RCC 7860 (cell line): ENCODE data around the gene IGFBP4.
A peak's percentile ranks its signal among the peaks of the same experiment; 100 is the strongest.

Experiments
- DNase-seq: peaks from one replicate; pipeline ENCODE4 v3.0.0-alpha.2; 2015; ENCODE audit warnings: low spot score
- FAIRE-seq: peaks from 2 replicates; lab custom pipeline; 2012; peaks lifted over from hg19 to GRCh38; lab: Jason Lieb, UNC

Gene IGFBP4

DNA sequence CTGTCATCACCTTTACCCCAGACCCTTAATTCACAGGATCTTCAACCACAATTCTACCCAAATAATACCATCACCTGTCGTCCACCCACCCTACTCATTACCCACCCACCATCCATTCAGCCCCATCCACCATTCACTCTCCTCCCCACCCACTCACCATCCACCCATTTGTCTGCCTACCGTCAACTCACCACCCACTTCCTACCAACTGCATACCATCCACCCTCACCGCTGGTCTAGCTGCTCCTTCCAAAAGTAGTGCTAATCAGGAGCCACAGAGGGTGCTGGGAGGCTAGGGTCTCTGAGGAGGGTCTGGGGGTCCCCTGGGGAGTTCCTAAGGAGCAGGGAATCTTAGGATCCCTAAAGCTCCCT lies 12.0 kb upstream of the IGFBP4 start:
- DNase-seq (no peak), FAIRE-seq (no peak)

DNA sequence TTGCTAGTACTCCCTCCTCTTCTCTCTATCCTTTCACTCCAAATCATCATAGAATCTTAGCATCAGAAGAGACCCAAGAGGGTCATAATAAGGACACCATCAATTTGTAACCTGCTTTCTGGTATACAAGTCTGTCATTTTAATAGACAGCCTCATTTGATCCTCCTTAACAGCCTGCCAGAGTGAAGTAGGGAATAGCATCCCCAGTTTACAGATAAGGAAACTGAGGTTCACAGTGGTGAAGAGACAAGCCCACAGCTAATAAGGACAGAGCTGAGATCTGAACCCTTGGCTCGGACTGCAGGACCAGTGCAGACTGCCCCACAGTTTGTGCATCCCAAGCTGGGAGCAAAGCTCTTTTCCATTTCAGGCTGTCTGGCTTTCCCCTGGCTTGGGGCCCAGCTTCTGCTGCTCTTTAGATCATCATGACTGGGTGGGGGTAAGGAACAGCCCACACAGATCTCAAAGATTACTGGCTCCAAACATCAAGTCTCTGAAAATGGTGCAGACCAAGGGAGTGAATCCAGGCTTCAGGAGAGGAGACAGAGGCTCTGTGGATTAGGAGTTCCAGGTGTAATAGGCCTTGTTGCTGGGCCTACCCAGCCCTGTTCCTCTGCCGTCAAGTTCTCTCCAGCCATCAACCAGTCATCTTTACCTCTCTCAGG lies 10.3 kb upstream of the IGFBP4 start:
- no peak for FAIRE-seq
- no peak for DNase-seq

DNA sequence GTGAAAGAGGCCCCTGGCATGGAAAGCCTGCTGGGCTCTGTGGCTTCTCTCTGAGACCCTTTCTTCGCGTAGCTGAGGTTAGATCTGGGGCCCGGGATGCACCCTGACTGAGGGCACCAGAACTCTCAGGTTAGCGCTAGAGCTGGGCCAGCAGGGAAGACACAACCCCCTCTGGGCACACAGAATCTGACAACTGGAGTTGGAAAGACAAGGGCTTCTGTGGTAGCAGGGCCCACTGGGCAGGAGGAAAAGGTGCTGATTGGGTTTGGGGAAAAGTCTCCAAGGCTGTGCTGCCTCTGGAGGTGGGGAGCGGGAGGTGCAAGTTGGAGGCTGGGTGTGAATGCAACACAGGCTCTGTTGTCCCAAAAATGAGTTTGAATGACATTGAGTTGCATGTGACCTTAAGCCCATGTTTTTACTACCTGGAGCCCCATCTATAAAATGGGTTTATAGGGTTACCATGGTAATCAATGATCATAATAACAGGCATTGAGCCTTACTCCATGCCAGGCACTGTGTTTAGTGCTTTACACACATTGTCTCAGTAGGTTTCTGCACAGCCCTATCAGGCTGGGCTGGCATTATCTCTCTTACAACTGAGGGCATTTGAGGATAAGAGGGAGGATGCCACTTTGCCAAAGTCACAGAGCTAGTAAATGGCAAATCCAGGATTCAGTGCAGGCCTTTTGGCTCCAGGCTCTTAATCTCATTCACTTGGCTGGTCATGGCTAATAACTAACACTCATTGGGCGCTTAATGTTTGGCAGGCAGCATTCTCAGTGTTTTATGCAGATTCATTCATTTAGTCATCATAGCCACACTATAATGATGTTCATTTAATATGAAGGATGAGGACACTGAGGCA lies 9.5 kb upstream of the IGFBP4 start:
- DNase-seq (no peak), FAIRE-seq (no peak)

DNA sequence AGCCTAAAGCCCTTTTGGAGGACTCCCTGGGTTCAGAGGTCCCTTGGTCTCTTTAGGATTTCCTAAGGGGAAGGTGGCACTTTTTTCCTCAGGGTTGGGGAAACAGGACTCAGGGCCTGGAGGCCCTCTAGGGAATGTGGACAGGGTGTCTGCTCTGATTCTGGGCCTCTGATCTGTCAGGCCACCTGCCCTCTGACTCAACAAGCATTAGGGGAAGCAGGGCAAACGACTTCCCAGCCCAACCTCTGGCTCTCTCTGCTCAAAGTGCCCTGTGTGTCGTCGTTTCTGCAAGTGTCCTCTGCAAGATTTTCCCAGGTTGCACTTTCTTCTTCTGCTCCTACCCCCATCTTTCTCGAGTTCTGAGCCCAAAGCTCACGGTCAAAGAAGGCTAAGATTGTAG lies 6.6 kb upstream of the IGFBP4 start:
- FAIRE-seq (no peak), DNase-seq (no peak)

DNA sequence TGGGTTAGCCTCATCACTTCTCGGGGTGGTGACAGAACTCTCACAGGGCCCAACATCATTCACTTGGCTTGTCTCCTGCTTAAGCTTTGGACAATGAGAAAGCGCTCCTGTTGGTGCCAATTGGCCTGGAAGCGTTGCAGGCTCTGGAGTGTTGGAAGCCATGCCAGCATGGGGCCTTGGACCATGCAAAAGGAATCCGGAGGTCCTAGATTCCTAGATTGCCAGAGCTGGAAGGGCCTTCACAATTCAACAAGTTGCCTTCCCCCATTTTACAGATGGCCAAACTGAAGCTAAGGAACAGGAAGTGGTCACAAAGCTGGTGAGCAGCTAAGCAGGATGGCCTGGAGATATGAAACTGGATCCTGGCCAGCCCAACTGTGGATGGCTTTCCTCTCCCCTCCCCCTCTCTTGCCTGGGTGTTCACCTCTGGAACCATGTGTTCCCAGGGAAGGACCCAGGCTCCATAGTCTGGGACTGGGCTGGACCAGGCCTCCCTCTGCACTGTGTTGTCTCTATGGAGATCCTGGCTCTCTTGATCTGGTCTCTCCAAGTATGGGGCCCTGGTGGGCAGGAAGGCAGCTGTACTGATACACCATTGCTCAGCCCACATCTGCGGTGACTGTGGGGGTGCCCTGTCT lies 6.0 kb upstream of the IGFBP4 start:
- DNase-seq (peak; percentile 20), FAIRE-seq (no peak)

DNA sequence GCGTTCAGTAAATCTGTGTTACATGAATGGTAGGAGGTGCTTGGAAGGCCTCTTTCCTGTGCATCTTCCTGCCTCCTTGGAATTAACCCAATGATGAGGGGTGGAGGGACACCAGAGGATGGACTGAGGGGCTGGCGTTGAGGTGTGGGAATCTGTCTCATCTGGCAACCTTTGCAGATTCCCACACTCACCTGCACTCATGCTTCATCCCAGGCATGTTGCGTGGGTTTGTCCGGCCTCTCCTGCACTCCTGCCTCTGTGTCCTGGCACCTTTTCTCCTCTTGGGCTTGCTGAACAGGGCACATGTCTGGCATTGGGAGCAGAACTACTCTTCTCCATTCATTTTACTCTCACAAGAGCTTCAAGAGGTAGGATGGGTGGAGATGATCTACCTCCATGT lies 3.1 kb upstream of the IGFBP4 start:
- FAIRE-seq, result no peak
- DNase-seq, result no peak

DNA sequence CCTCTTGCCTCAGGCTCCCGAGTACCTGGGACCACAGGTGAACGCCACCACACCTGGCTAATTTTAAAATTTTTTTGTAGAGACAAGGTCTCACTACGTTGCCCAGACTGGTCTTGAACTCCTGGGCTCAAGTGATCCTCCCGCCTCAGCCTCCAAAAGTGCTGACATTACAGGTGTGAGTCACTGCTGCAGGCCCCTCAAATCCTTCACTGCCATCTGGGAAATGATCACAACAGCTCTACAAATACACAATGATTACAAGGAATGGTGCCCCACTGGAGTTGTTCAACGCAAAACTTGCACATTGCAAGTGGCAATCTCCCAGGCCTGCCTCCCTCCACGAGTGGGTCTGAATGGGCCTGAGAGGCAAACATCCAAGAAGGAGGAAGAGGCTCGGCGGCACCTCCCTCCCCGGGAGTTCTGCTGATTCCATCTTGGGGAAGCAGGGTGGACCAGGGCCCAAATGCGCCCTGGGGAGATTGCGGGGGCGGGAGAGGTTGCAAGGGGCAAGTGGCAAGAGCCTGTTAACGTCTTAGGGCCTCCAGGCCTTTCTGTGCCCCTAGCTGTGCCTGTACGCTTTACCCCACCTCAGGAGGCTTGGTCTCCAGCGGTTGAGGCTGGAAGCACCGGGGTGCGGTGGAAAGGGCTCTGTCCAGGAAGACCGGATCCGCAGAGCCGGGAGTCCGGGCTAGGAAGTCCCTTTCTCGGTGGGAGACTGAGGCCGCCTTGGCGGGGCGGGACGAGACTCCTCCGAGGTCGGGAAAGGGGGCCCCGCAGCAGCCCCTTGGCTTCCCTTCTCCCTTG lies 656 bp upstream of the IGFBP4 start:
- no peak for FAIRE-seq
- DNase-seq, result no peak

DNA sequence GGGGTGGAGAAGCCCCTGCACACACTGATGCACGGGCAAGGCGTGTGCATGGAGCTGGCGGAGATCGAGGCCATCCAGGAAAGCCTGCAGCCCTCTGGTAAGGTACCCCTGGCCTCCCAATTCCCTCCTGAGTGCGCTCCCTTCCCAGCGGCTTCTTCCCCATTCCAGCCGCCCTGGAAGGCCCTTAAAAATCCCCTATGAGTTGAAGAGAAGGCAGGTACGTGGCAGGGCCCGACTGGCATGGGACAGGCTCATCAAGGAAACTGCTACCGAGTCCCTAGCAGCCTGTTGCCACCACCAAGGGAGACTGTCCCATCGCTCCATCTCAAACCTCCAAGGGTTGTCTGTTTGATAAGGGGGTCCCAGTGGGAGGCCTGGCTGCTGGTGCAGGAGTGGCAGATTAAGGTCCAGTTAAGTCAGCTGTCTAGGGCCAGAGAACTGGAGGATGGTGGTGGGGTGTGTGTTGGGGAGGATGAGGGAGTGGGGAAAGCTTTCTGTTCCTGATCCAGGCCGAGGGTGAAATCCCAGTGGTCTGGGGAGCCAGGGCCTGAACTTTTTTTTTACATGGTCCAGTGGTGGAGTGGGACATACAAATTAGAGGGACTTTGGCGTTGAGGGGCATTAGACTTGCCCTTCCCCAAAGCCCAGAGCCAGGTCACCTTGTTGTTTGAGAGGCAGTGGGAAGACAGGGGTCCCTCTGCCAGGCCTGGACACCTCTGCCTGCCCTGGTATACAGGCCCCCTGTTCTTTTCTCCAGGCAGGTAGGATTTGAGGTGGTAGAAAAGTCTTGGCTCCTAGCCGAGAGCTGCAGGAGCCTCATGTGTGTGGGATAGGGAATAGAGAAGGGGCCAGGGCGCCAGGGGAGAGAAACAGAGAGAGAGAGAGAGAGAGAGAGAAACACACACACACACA lies 994 bp downstream of the IGFBP4 start:
- DNase-seq (no peak), FAIRE-seq (no peak)

DNA sequence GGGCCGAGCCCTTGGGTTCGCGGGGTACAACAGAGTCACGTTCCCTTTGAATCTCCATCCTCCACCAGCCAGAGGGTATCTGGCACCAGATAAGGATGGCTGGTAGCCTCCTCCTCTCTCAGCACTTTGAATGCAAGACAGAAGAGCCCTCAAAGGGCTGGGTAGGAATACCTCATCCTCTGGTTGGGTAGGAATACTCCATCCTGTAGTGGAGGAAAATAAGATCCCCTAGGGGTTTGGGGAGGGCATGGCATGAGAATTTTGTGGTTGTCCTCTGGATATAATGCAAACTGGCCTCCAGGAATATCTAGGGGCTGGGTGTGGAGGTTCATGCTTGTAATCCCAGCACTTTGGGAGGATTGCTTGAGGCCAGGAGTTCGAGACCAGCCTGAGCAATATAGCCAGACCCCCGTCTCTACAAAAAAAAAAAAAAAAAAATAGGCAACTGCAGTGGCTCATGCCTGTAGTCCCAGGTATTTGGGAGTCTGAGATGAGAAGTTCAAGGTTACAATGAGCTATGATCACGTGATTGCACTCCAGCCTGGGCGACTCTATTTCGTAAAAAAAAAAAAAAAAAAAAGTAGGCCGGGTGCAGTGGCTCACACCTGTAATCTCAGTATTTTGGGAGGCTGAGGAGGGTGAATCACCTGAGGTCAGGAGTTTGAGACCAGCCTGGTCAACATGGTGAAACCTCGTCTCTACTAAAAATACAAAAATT lies 2.7 kb downstream of the IGFBP4 start:
- FAIRE-seq, result no peak
- DNase-seq, result no peak

DNA sequence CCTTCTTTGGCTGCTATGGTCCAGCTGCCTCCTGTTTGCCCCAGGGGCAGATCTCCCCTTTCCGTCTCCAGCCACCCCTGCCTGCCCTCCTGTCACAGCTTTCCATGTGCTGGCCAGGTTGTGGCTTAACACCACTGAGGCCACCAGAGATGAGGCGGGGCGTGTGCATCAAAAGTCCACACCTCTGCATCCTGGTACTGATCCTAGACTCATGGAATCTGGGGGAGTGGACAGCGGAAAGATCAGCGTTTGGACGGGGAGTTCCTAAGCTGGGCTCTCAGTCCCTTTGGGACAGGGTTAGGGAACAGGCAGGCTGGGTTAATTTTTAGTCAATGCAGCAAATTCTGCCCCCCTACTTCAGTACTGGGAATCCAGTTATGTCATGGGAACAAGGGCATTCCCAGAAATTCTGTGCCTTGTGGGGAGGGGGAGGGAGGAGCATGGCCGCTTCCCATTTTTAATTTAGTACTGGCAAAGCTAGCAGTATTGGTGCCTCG lies 3.9 kb downstream of the IGFBP4 start:
- FAIRE-seq (no peak), DNase-seq (no peak)

DNA sequence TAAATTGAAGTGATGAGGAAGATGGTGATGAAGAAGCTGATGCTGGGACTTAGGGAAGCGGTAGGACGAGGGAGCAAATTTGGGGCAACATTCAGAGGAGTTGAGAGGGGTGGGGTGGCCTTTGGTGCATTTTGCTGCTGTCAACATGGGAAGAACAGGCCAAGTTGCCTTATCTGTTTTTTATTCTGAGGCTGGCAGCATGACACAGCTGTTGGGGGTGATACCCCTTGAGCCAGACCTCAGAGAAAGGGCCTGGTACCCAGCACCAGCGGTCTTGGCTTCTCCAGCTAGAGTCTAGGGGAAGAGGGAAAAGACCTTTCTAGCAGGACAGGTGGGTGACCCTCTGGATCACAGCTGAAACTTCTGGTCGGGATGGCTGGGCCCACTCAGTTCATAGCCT lies 4.6 kb downstream of the IGFBP4 start:
- DNase-seq (no peak), FAIRE-seq (no peak)

DNA sequence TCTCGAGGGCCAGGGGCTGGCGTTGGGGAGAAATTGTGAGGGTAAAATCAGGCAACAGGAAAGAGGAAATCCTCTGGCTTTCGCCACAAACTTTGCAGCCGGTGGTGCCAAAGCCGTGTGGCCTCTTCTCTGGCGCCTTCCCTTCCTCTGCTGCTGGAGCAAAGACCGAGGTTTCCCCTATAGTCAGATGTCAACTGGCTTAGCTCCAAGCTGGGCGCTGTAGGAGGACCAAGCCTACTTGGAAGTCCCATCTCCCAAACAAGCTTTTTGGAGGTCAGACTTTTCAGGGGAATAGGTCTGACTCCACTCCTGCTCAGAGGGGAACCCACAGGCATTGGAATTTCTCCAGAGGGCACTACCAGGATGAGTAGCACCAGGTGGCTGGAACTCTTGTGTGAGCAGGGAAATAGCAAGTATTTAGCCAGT lies 5.0 kb downstream of the IGFBP4 start:
- FAIRE-seq (no peak), DNase-seq (no peak)

DNA sequence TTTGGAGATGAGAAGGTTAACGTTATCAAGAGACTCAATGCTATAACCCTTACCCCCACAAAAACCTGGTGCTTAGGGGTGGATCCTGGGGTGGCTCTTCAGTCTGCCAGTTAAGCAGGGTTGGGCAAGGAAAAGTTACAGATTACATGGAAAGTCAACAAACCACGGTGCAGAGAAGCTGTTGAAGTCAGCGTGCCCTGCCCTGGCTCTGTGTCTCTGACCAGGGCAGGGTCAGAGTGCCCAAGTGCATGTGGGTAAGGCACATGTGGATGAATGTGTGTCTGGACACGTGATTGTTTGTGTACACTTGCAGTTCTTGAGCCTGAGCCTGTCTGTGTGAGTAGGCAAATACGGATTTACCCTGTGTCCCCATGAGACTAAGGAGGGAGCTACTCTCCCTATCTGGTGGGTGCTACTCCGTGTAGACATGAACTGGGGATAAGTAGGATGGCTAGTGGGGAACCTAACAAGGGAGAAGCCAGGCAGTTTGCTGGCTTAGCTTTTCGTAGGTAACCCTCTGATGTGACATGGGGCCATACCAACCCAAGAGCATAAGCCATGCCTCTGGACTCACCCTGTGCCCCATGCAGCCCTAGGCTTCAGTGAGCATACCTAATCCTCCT lies 5.5 kb downstream of the IGFBP4 start:
- FAIRE-seq, result no peak
- DNase-seq, result peak; percentile 28

DNA sequence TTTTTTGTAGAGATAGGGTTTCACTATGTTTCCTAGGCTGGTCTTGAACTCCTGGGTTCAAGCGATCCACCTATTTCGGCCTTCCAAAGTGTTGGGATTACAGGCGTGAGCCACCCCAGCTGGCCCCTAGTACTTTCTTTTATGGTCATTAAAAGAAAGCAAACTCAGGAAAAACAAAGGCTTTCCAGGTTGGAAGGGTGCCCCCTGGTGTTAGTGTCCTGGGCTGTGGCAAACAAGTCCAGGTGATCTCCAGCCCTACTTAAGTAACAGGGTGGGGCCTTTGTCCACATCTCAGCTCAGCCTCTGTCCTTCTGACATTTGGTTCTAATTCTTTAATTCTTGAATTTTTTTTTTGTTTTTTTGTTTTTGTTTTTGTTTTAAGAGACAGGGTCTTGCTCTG lies 6.9 kb downstream of the IGFBP4 start:
- DNase-seq (no peak), FAIRE-seq (no peak)

DNA sequence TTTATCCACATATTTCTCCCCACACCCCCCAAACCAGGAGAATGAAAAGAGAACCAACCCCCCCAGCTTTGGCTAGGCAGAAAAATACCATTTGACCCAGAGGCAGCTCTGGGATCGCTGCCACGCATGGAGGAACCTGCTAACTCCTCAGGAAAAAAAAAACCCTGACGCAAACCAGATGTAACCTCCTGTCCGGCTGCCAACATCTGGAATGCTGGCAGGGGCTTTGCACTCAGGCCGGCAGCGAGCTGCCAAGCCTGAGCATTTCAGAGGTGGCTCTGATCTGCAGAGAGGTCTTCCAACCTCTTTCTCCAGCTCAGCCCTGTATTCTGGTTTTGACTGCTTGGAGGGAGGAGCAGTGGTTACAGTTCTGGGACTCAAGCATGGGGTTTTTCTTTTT lies 8.2 kb downstream of the IGFBP4 start:
- FAIRE-seq, result no peak

DNA sequence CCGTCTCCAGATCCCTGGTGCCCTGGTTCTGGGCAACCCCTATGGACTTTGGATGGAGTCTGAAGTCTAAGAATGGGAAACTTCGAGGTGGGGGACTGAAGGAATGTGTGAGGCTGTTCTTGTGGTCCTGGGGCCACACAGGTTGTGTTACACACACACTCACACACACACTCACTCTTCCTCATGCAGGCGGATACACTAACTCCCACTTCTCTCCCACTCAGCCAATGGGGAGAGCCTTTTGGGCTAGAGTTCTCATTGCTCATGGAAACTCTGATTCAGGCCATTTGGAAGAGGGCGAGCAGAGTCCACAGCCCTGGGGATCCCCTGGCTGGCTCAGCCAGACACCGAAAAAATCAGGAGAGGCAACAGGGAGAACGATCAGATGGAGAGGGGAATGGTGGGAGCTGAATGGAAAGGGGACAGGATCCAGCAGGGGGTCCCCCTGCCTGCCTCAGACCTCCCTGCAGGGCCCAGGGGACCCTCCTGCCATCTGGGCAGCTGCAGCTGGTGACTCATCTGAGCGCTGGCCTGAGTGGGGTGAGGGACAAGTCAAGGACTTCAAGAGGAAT lies 9.1 kb downstream of the IGFBP4 start:
- no peak for FAIRE-seq
- no peak for DNase-seq

More for the DNA sequence above, 8.2 kb downstream of the IGFBP4 start:
- DNase-seq, result no peak

DNA sequence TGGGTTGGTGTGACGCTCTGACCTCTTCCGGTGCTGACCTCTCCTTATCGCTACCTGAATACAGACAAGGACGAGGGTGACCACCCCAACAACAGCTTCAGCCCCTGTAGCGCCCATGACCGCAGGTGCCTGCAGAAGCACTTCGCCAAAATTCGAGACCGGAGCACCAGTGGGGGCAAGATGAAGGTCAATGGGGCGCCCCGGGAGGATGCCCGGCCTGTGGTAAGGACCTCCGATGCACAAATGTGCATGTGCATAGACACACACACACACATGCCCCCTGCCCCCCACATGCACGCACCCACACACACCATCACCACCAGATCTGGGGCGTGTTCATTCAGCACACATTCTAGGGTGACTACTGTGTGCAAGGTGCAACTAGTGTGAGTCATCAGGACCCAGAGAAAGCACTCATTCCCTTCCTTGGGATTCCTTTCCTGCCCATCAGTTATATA lies 9.7 kb downstream of the IGFBP4 start:
- FAIRE-seq, result no peak
- DNase-seq, result no peak

DNA sequence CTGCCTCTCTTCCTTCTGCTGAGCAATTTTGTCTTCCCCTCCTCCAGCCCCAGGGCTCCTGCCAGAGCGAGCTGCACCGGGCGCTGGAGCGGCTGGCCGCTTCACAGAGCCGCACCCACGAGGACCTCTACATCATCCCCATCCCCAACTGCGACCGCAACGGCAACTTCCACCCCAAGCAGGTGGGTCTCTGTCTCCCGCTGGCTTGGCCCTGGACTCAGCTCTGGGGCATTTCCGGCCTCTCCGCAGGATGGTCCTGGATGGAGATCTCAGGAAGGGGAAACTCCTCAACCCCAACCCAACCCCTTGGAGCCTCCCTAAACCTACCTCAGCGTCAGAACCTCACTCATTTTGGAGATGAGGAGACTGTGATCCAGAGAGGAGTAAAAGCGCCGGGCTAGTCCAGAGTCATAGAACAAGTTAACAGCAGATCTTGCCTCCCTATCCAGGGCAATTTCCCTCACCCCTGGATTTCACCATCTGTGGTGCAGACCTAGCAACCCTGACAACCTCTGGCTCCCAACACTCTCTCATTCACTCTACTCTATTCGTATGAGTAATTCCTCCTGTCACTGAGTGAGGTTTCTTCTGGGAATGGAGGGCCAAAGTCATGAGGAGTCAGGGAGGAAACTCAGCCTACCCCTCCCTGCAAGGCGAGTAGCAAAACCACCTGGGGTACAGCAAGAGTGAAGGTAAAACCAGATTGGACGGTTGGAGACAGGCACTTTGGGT lies 10.8 kb downstream of the IGFBP4 start:
- DNase-seq (no peak), FAIRE-seq (no peak)
